GM21367 (cell line): ENCODE results near the gene THAP4.

Experiments used
- ATAC-seq: cut with Tn5 transposase; IDR thresholded peaks from one replicate; pipeline ENCODE4 v1.9.1; 2021; ENCODE audit not compliant: unreplicated experiment

The THAP4 gene

GRCh38 chr2:241640165-241640795 is 3.3 kb upstream of the THAP4 start:
- ATAC-seq = no peak

DNA sequence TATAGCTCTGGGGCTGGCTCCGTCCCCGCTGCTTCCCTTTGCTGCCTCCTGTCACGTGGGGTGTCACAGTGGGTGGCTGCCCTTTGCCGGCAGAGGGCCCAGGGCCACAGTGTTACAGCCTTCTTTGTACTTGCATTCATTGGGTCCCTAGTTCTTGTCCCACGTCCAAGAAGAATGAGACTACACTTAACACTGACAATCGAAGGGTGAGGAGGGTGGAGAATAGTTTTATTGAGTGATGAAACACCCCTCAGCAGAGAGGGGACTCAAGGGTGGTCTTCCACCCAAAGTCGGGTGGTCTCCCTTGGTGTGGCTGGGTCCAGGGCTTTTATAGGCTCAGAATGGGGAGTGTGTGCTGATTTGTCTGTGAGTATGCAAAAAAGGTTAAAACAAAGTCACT is 2.4 kb upstream of the THAP4 start:
- ATAC-seq = no peak

- ATAC-seq = no peak
These were observed 2.0 kb upstream of the THAP4 start for GRCh38 chr2:241638940-241639339.

DNA sequence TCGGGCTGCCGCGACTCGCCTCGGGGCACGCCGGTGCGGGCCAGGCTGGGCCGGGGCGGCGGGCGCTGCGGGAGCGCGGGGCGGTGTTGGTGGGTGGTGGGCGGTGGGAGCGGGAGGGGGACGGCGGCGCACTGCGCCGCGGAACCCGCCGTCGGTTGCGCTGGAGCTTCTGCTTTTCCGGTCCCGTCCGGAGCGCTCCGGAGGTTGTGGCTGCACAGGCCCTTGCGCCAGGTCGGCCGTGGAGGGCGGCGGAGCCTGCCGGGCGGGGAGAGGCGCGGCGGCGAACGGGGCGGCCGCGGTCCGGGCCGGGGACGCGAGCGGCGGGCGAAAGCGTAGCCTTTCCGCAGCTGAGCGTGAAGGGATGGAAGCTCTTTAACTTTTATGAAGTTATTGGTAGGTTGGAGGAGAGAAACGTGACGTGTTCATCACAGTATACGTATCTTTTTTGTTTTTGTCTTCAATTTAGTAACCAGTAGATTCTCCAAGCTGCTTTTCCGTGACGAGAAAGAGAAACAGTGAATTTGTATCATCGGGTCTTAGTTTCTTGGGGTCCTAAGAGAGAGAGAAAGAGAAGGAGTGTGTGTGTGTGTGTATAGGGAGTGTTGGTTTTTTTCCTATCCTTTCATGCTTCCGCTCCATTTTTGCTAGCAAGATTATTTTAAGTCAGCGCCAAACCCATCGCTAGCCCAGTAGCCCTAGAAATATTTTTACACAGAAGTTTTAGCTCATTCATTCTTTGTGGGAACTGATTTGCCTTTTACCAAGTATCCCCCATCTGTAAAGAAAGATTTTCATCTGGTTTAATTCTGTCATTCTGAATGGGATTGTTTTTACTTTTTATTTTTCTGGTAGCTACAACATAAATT is 1.1 kb upstream of the THAP4 start:
- peak; percentile 26 for ATAC-seq

DNA sequence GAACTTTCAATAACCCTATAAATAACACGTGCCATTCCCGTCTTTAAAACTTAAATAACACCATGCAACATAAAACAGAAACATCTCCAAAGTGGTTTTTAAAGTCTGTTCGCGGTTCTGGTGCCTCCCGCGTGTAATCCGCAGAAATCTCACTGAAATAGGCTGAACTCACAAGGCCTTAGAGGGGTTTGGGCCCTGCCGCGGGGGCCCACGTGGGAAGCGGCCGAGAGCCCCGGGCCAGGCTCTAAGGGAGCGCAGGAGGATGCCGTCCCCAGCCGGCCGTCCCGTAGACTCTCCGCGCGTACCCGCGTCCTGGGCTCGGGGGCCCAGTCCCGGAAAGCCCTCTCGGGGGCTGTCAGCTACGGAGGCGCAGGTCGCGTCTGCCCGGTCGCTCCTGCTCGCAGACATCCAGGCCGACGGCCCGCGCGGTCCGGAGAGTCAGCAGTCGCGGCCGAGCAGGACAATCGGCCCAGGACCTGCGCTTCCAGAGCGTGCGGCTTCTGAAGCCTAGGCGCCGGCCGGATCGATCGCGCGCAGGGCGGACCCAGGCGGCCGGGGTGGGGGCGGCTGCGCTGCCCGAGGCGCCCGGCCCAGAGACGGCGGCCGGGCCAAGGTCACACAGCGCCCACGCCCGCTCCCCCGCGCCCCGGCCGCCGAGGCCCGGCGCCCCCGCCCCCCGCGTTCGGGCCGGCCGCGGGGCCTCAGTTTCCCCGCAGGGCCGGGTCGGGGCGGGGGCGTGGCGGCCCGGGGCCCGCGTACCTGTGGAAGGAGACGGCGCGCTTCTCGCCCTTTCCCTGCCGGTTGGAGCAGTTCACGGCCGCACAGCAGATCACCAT is 558 bp downstream of the THAP4 start:
- peak; percentile 24 for ATAC-seq

- ATAC-seq = no peak
These were observed 1.2 kb downstream of the THAP4 start for GRCh38 chr2:241635756-241636155.

- ATAC-seq = no peak
These were observed 3.4 kb downstream of the THAP4 start for GRCh38 chr2:241633561-241633960.

- no peak for ATAC-seq
These were observed 4.3 kb downstream of the THAP4 start for GRCh38 chr2:241632478-241633325.

DNA sequence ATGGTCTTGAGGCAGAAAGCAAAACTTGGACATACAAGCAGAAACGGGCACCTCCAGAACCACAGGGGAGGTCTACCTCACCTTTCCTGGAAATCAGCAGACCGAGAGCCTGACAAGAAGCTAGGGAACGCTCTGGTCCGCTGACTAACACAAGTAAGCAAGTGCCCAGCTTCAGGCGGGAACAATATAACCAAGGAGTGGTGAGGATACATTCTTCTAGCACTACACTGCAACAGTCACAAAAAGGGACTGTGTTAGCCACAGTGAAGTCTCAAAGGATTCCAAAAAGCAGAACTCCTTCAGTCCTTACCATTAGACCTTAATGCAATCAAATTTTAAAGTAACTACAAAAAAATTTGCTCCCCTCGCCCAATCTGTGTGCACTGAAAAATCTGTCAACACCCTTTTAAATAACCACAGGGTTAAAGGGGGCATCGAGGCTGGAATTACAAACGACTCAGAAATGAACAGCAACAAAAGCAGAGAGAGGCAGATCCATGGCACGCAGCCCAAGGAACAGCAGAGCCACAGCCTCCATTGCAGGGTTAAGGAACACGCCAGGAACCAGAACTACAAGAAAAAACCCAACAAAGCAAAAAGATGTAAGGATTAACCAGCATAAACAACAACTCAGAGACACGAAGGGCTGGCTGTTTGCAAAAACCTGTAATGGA is 7.1 kb downstream of the THAP4 start:
- ATAC-seq = no peak

DNA sequence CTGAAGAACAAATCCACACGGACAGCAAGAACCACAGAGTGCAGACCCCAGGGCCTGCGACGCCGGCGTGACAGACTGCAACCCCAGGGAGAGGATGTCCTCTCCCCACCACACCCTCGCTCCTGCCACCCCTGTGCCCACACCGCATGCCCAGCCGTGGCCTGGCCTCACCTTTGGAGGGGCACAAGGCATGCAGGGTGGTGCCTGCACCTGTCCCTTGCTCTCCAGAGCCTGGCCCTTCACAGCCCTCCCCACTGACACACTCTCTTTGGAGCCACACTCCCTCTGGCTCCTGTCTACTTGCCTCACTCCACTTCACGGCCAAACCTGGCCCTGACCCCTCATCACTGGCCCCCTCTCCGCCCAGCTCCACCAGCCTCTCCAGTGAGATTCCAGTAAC is 9.3 kb downstream of the THAP4 start:
- no peak for ATAC-seq

DNA sequence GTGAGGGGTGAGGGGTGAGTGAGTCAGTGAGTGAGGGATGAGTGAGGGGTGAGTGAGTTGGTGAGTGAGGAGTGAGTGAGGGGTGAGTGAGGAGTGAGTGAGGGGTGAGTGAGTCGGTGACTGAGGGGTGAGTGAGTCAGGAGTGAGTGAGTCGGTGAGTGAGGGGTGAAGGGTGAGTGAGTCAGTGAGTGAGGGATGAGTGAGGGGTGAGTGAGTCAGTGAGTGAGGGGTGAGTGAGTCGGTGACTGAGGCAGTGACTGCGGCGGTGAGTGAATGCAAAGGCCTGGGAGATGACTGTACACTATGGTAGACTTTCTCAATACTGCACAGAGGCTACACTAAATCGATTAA is 16.6 kb downstream of the THAP4 start:
- no peak for ATAC-seq

- ATAC-seq = no peak
These were observed 17.1 kb downstream of the THAP4 start for GRCh38 chr2:241619597-241620418.

DNA sequence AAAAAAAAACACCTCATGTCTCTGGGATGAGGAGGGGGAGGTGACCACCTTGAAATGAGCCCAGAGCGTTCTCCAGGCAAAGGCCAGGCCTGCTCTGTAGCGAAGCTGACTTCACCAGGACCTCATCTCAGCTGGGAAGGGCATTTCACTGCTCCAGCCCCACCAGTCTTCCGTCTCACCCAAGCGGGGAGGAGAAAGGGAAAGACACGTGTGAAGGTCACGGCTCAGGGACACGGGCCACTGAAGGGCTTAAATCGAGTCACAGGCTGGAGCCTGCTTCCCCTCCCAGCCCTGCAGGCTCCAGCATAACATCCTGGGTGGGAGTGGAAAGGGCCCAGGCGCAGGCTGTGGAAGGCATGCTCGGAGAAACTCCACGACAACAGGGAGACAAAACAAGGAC is 18.1 kb downstream of the THAP4 start:
- no peak for ATAC-seq

GRCh38 chr2:241618296-241618805 is 18.6 kb downstream of the THAP4 start:
- ATAC-seq = no peak

GRCh38 chr2:241617431-241618154 is 19.4 kb downstream of the THAP4 start:
- no peak for ATAC-seq

- no peak for ATAC-seq
These were observed 20.5 kb downstream of the THAP4 start for GRCh38 chr2:241616168-241617125.

GRCh38 chr2:241615522-241616052 is 21.4 kb downstream of the THAP4 start:
- no peak for ATAC-seq
